Heart left ventricle (tissue), 16 donors: ENCODE data around the gene MAST4. TPM values are rescaled to one million over a fixed set of nuclear protein-coding genes. Genes with fewer than 3 reads are reported as not detected.

Source experiments
- ATAC-seq, 4 donors: fragments of 200-7000 bp; cut with Tn5 transposase; one replicate each; pipeline ENCODE4 v1.9.1; 2020 to 2022; ENCODE audit warnings: moderate library complexity in 4 of 4, mild to moderate bottlenecking in 3 of 4, moderate number of reproducible peaks in 1 of 4
- DNase-seq, 5 donors: peaks; one replicate each; pipeline ENCODE4 v3.0.0-alpha.2; 2020
- H3K27ac ChIP-seq, 12 donors: fragments of 200-600 bp; sonication (generic) in 4 of 12; one replicate each; pipeline versions ENCODE4 v1.5.0 to v1.8.0; 2016 to 2022; ENCODE audit warnings: mild to moderate bottlenecking in 2 of 12
- H3K27me3 ChIP-seq, 9 donors: fragments of 200-600 bp; sonication (generic) in 2 of 9; one replicate each; pipeline versions ENCODE4 v1.5.1 to v1.8.0; 2016 to 2022; ENCODE audit warnings: mild to moderate bottlenecking in 3 of 9
- H3K36me3 ChIP-seq, 9 donors: fragments of 200-600 bp; sonication (generic) in 2 of 9; one replicate each; pipeline versions ENCODE4 v1.5.0 to v1.8.0; 2018 to 2022; ENCODE audit warnings: mild to moderate bottlenecking in 2 of 9
- H3K4me1 ChIP-seq, 12 donors: fragments of 200-600 bp; sonication (generic) in 4 of 12; one replicate each; pipeline versions ENCODE4 v1.5.0 to v1.8.0; 2016 to 2022; ENCODE audit warnings: mild to moderate bottlenecking in 3 of 12
- H3K4me3 ChIP-seq, 12 donors: fragments of 200-600 bp; sonication (generic) in 4 of 12; one replicate each; pipeline versions ENCODE4 v1.5.0 to v1.8.0; 2017 to 2022; ENCODE audit warnings: mild to moderate bottlenecking in 9 of 12, moderate library complexity in 4 of 12
- H3K9me3 ChIP-seq, 12 donors: fragments of 200-600 bp; sonication (generic) in 4 of 12; one replicate each; pipeline versions ENCODE4 v1.5.0 to v1.8.0; 2016 to 2022; ENCODE audit warnings: mild to moderate bottlenecking in 1 of 12
- POLR2A ChIP-seq, 2 donors: fragments of 450-650 bp; IDR thresholded peaks; one replicate each; pipeline ENCODE4 v1.6.1; 2017; ENCODE audit warnings: antibody characterized with exemption in 2 of 2, mild to moderate bottlenecking in 2 of 2, moderate library complexity in 2 of 2
- WGBS, 4 donors: extraction: QIAGEN DNeasy Blood & Tissue Kit in 2 of 4; methylation state at CpG; one replicate each; pipeline versions ENCODE4 v1.1.5 to v1.1.7; 2013 to 2018; 5-methylcytosine and 5-hydroxymethylcytosine counted together
- intact Hi-C, 10 donors: fragments of 100-400 bp; cut with DNase I; formaldehyde crosslinking; loops; one replicate each; pipeline versions ENCODE4 v1.11.1 to v1.14.2; 2022
- polyA plus RNA-seq, 2 donors: library from polyadenylated mRNA; stranded (reverse); fragments of 200-250 nt; gene quantifications; one replicate each; pipeline ENCODE4 v1.2.3, GENCODE V29; 2013
- total RNA-seq, 9 donors: library from RNA; depleted of rRNA in 2 of 9; stranded (reverse); fragments of >200 nt in 2 of 9; fragmentation: NEBNext Ultra II Directional in 3 of 9; extraction: Animal tissue kit (Norgen Biotek cat#: 25700) in 3 of 9; gene quantifications; one replicate each; pipeline versions ENCODE4 v1.1.0 to v1.2.4, GENCODE V29; 2016 to 2023
- TF ChIP-seq, protein P1 (sequence below), 12 donors: fragments of 200-600 bp; sonication (generic) in 4 of 12; IDR thresholded peaks; one replicate each; pipeline versions ENCODE4 v1.5.0 to v1.8.0; 2018 to 2022; ENCODE audit warnings: antibody characterized with exemption in 12 of 12, mild to moderate bottlenecking in 5 of 12
- donor health status: ischemic (EF 13 %, LVEDD 7.1; RV severe dilation, severe dysfunction).
- donor health status: healthy with polysubstance abuse.
- donor health status: DM: no; HTN: yes; CAD: no.
- donor health status: DM: no; HTN: no; CAD: no.
- donor health status: ischemic (EF 25% LVEDD 6.9; RV normal size, moderate dysfunction).
- donor health status: ischemic (EF 25% LVEDD 5.7; RV mildly dilated, moderate dysfunction).
- donor health status: healthy.
- donor health status: DM: yes; HTN: yes; CAD: no.
- donor health status: ischemic (EF 35%, LVEDD 5.7; RV mildly dilated, moderate dysfunction).
- donor health status: nonischemic (EF 11% LVEDD 7.7; RV severe dilation, severe dysfunction).
- donor health status: DM: yes; HTN: yes; CAD: no.
- donor health status: PGD.
- donor health status: ischemic (EF 29% LVEDD 5.4; RV normal size, mild dysfunction).
- donor health status: nonischemic (EF 23%, LVEDD 6.1; RV moderate dilation, normal function).

Gene MAST4
- total and polyA plus RNA-seq, 11 donors: 26.8 to 96.2 (median 68.1) TPM

DNA sequence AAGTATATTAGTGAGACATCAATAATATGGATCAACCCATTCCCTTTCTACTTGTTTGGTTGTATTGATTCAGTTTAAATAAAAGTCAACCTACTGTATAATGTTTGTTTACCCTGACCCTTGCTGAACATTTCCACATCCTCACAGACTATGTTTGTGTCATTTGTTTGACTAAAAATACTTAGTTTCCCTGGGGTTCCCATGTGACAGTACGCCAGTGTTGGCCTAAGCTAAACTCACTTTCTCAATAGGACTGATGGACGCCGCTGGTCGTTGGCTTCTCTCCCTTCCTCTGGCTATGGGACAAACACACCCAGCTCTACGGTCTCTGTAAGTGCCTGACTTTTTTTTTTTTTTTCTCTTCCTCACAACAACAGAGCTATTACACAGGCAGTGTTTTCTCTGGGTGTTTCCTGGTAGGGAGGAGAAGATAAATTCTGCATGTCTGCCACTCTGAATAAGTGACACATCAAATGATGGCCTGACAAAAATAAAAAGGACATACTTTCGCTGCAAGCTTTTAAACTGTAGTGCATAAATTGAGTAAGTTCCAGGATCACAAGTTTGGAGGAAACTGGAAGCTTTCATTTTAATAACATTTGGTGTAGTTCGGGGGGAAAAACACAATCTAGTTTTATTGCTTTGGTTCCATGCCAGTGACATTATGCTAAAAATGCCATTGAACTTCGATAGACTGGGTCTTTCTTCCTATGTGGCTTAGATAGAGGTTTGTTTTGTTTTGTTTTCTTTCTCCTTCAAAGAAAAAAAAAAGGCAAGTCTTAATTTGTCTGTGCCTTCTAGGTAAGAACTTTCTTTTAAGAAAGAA lies 499.4 kb downstream of the MAST4 start:
- DNase-seq: peak; percentile 73 to 84 (median 84)
- no peaks in the 10 kb centered on the region for H3K9me3 ChIP-seq
- peak overlapping the region in 8 of 12 donors; percentile 16 to 43 (median 28) for H3K4me3 ChIP-seq
- H3K4me1 ChIP-seq: peaks cover 2 to 63% (median 47%) of the 10 kb centered on the region in 12 donors
- intact Hi-C loops: loop anchor here in 8 of 10 donors (2.0 to 10.0 kb wide), 5 partner anchors 78 to 93 kb away; no protein-coding TSS in a partner anchor
- WGBS, 4 donors: 3 to 16% (median 5%) methylated on average over 8 of the region's 8 CpGs
- TF ChIP-seq, protein P1, sequence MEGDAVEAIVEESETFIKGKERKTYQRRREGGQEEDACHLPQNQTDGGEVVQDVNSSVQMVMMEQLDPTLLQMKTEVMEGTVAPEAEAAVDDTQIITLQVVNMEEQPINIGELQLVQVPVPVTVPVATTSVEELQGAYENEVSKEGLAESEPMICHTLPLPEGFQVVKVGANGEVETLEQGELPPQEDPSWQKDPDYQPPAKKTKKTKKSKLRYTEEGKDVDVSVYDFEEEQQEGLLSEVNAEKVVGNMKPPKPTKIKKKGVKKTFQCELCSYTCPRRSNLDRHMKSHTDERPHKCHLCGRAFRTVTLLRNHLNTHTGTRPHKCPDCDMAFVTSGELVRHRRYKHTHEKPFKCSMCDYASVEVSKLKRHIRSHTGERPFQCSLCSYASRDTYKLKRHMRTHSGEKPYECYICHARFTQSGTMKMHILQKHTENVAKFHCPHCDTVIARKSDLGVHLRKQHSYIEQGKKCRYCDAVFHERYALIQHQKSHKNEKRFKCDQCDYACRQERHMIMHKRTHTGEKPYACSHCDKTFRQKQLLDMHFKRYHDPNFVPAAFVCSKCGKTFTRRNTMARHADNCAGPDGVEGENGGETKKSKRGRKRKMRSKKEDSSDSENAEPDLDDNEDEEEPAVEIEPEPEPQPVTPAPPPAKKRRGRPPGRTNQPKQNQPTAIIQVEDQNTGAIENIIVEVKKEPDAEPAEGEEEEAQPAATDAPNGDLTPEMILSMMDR (IDR thresholded peaks at IDR 0.05): no peak
- no peak for TF ChIP-seq POLR2A (IDR thresholded peaks at IDR 0.05)
- no peaks in the 10 kb centered on the region for H3K27me3 ChIP-seq
- H3K27ac ChIP-seq: peak overlapping the region; percentile 63 to 83 (median 76)
- peaks cover 0 to 18% (median 9%) of the 10 kb centered on the region in 9 donors for H3K36me3 ChIP-seq
- ATAC-seq: peak; percentile 93 to 98 (median 96)

DNA sequence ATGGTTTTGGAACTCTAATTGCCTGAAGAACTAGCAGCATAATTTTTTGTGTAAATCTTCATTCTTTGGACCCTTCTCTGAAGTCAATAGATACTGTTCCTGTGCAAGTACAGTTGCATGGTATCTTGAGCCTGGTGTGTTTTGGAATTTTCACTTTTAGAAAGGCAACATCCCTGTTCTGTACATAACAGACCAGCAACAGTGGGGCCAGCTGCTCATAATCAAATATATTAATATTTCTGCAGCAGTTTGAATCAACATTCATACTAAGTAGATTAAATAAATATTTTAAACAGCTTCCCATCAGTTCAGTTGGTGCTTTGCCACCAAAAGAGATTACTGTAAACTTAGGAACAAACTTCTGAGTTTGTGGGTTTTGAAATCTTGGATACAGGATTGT lies 502.5 kb downstream of the MAST4 start:
- TF ChIP-seq, protein P1 (IDR thresholded peaks at IDR 0.05): no peak
- no peak for TF ChIP-seq POLR2A (IDR thresholded peaks at IDR 0.05)
- no peak for DNase-seq
- no peak overlapping the region for H3K4me3 ChIP-seq
- no peak for ATAC-seq
- H3K9me3 ChIP-seq: no peaks in the 10 kb centered on the region
- intact Hi-C loops: loop anchor here in 6 of 10 donors (5.0 to 10.0 kb wide), 4 partner anchors 81 to 96 kb away; no protein-coding TSS in a partner anchor
- no peak overlapping the region for H3K27ac ChIP-seq
- peaks cover 0 to 41% (median 30%) of the 10 kb centered on the region in 9 donors for H3K36me3 ChIP-seq
- H3K4me1 ChIP-seq: peaks cover 2 to 53% (median 27%) of the 10 kb centered on the region in 12 donors
- H3K27me3 ChIP-seq: no peaks in the 10 kb centered on the region

DNA sequence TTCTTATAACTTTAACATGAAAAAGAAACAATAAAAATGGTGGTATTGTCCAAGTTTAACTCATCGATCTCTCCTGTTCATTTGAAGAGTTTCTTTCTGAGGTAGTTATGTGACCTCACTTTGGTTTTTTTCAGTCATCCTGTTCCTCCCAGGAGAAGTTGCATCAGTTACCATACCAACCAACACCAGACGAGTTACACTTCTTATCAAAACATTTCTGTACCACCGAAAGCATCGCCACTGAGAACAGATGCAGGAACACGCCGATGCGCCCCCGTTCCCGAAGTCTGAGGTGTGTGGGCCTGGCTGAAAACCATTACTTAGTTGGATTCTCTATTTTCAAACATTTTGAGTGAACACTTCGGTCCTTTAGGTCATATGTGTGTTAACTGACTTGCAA lies 504.1 kb downstream of the MAST4 start:
- Histone ChIP-seq H3K27ac (no peak overlapping the region), H3K27me3 (no peaks in the 10 kb centered on the region), H3K4me3 (no peak overlapping the region), H3K4me1 (peaks cover 0 to 41% (median 15%) of the 10 kb centered on the region in 12 donors), H3K9me3 (no peaks in the 10 kb centered on the region), H3K36me3 (peaks cover 0 to 57% (median 40%) of the 10 kb centered on the region in 9 donors)
- intact Hi-C loops: loop anchor here in 2 of 10 donors (5.0 to 10.0 kb wide), 2 partner anchors 96 to 98 kb away; no protein-coding TSS in a partner anchor
- DNase-seq (no peak), ATAC-seq (no peak)
- 90 to 94% (median 92%) methylated on average over 10 of the region's 10 CpGs for WGBS, 4 donors
- TF ChIP-seq, protein P1 (IDR thresholded peaks at IDR 0.05): no peak
- TF ChIP-seq POLR2A (IDR thresholded peaks at IDR 0.05): no peak

DNA sequence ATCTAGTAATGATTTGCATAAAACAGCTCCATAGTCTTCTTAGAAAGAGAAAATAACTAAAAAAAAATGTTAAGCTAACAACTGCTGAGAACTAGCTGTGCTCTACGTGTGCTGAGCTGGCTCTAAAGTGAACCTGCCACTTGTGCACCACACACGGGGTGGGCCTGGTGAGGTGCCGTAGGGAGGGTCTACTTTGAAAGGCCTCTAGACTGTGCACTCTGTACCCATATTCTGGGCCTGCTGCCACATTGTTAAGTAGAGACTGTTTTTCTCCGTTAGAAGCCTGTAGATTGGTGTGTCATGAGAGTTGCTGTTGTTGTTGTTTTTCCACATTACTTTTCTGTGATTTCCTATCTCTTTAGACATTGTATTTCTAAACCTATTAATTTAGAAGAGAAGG lies 506.5 kb downstream of the MAST4 start:
- WGBS, 4 donors: 55 to 61% (median 58%) methylated on average over 4 of the region's 4 CpGs
- Histone ChIP-seq H3K4me1 (peaks cover 0 to 41% (median 10%) of the 10 kb centered on the region in 12 donors), H3K9me3 (no peaks in the 10 kb centered on the region), H3K4me3 (no peak overlapping the region), H3K36me3 (peaks cover 0 to 78% (median 51%) of the 10 kb centered on the region in 9 donors), H3K27me3 (no peaks in the 10 kb centered on the region), H3K27ac (peak overlapping the region in 1 of 12 donors; percentile 7)
- intact Hi-C loops: loop anchor here in 2 of 10 donors (5.0 to 10.0 kb wide), 2 partner anchors 98 to 100 kb away; no protein-coding TSS in a partner anchor
- DNase-seq (no peak), ATAC-seq (peak; percentile 47 to 80 (median 72))
- TF ChIP-seq, protein P1 (IDR thresholded peaks at IDR 0.05): no peak
- TF ChIP-seq POLR2A (IDR thresholded peaks at IDR 0.05): no peak
